ENCODE measurements around the gene SKAP1.
"Not testable (repeated sequence)": the region's sequence is repeated elsewhere in the genome, so short reads cannot be mapped to it uniquely, and the experiment has no call there.

SKAP1 gene

DNA sequence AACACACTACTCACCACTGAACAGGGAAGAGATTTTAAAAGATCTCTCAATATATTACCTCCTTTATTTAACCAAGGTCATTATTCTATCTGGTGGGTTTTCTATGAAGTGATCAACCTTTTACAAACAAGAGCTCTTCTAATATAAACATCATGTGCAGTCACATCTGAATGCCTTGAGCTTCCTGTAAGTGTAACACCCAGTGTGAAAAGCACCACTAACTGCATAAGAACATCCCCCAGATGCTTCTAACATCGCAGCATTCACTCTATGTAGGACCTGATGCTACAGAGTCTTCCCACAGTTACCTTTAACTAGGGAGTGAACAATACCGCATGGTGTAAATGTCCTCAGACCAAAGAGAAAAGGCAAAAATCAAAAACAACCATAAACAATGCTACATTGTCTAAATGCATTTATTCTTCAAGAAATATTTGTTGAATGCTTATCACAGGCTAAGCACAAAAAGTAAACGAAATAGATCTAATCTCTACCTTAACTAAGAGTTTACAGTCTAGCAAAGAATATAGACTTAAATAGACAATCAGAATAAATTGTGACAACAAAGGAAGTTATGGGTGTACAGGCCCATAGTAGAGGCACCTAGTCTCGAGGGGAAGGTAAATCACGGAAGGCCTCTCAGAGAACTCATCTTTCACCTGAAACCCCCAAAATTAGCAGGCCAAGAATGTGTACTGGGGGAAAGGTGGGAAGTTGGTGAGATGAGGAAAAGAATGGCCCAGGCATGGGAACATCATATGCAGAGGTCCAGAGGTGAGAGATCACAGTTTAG is 16.2 kb downstream of the SKAP1 start:
- H3K4me2 ChIP-seq (ENCODE audit: low read depth, low read length, poor library complexity, severe bottlenecking): no peak overlapping the region
- no peaks in the 10 kb centered on the region for H3K9me2 ChIP-seq (replicated peaks; ENCODE audit: insufficient read depth, low read length)
- H3K9me3 ChIP-seq (ENCODE audit: insufficient read depth, low read length): no peaks in the 10 kb centered on the region
- H3K27me3 ChIP-seq (ENCODE audit: low read length): no peaks in the 10 kb centered on the region; the same call in 1 of the 2 replicates
- no peaks in the 10 kb centered on the region for H3K79me2 ChIP-seq (ENCODE audit: insufficient read depth, low read length)
- no peak overlapping the region for H2AFZ ChIP-seq (ENCODE audit: low read depth, low read length, severe bottlenecking)
- no peak overlapping the region for H3K4me3 ChIP-seq (ENCODE audit: insufficient read depth, low read length, poor library complexity, severe bottlenecking)
- no peak overlapping the region for H3K9ac ChIP-seq (ENCODE audit: low read length)
- no peak overlapping the region for H3K27ac ChIP-seq (ENCODE audit: low read depth, low read length)
- no peaks in the 10 kb centered on the region for H3F3A ChIP-seq (ENCODE audit: insufficient read depth)
- no peaks in the 10 kb centered on the region for H3K36me3 ChIP-seq (ENCODE audit: low read length)
- H4K20me1 ChIP-seq (ENCODE audit: low read depth, low read length): no peaks in the 10 kb centered on the region
- TF ChIP-seq, protein P1, sequence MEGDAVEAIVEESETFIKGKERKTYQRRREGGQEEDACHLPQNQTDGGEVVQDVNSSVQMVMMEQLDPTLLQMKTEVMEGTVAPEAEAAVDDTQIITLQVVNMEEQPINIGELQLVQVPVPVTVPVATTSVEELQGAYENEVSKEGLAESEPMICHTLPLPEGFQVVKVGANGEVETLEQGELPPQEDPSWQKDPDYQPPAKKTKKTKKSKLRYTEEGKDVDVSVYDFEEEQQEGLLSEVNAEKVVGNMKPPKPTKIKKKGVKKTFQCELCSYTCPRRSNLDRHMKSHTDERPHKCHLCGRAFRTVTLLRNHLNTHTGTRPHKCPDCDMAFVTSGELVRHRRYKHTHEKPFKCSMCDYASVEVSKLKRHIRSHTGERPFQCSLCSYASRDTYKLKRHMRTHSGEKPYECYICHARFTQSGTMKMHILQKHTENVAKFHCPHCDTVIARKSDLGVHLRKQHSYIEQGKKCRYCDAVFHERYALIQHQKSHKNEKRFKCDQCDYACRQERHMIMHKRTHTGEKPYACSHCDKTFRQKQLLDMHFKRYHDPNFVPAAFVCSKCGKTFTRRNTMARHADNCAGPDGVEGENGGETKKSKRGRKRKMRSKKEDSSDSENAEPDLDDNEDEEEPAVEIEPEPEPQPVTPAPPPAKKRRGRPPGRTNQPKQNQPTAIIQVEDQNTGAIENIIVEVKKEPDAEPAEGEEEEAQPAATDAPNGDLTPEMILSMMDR (IDR thresholded peaks at IDR 0.05; ENCODE audit: insufficient read depth, low read length, poor library complexity, severe bottlenecking): no peak
- no peak for TF ChIP-seq EZH2phosphoT487 (conservative IDR thresholded peaks at IDR 0.05; ENCODE audit: low read length)

DNA sequence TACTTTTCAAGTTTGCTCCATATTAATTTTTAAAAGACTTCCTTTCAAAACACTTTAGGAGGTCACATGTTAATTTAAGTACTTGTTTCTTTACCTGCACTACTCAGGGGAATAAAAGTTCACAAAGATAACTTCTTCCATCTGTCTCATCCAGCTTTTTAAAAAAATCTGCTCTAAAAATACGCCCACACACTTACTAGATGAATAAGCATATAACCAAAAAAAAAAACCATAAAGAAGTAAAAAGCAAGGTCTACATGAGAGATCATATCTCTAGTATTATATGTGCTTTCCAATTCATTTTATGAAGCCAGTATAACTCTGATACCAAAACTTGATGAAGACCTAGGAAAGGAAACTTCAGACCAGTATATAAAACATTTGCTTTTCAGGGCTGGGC is 17.2 kb downstream of the SKAP1 start:
- H3K27me3 ChIP-seq (ENCODE audit: low read length): no peaks in the 10 kb centered on the region; the same call in 1 of the 2 replicates

DNA sequence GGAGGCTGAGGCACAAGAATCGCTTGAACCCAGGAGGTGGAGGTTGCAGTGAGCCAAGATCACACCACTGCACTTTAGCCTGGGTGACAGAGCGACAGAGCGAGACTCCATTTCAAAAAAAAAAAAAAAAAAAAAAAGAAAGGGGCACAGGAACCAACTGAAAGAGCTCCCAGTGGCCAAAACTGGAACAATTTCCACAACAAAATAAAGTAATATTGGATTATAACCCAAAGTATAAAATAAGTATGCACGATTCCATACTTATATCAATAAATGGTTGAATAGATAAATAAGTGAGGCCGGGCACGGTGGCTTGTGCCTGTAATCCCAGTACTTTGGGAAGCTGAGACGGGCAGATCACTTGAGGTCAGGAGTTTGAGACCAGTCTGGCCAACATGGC is 19.2 kb downstream of the SKAP1 start:
- not testable (repeated sequence) for H3K27me3 ChIP-seq (ENCODE audit: low read length); H3K9ac ChIP-seq (ENCODE audit: low read length)

More for the DNA sequence above, 17.2 kb downstream of the SKAP1 start:
- H3K27ac ChIP-seq (ENCODE audit: low read depth, low read length): no peak overlapping the region
- H3K36me3 ChIP-seq (ENCODE audit: low read length): no peaks in the 10 kb centered on the region
- H3K9me3 ChIP-seq (ENCODE audit: insufficient read depth, low read length): no peaks in the 10 kb centered on the region
- H3K9ac ChIP-seq (ENCODE audit: low read length): no peak overlapping the region
- H3K79me2 ChIP-seq (ENCODE audit: insufficient read depth, low read length): no peaks in the 10 kb centered on the region
- no peak overlapping the region for H2AFZ ChIP-seq (ENCODE audit: low read depth, low read length, severe bottlenecking)
- no peaks in the 10 kb centered on the region; the same call in 1 of the 2 replicates for H4K20me1 ChIP-seq (ENCODE audit: low read depth, low read length)
- H3K4me2 ChIP-seq (ENCODE audit: low read depth, low read length, poor library complexity, severe bottlenecking): no peak overlapping the region
- no peak for TF ChIP-seq EZH2phosphoT487 (conservative IDR thresholded peaks at IDR 0.05; ENCODE audit: low read length)
- no peak overlapping the region for H3K4me3 ChIP-seq (ENCODE audit: insufficient read depth, low read length, poor library complexity, severe bottlenecking)
- no peaks in the 10 kb centered on the region for H3F3A ChIP-seq (ENCODE audit: insufficient read depth)
- no peaks in the 10 kb centered on the region for H3K9me2 ChIP-seq (replicated peaks; ENCODE audit: insufficient read depth, low read length)

DNA sequence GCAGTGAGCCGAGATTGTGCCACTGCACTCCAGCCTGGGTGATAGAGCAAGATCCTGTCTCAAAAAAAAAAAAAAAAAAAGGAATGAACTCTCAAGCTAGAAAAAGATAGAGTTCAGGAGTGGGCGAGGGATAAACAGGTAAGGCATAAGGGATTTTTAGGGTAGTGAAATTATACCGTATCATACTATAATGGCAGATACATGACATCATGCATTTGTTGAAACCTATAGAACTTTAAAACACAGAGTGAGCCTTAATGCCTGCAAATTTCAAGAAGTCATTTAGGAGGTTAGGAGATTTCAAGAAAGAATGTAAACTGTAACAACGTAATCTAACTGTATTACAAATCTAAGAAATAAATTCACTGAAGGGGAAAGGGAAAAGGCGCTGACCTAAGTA is 20.4 kb downstream of the SKAP1 start:
- H3K27me3 ChIP-seq (ENCODE audit: low read length): no peaks in the 10 kb centered on the region
- no peaks in the 10 kb centered on the region; the same call in 1 of the 2 replicates for H4K20me1 ChIP-seq (ENCODE audit: low read depth, low read length)
- H3K4me3 ChIP-seq (ENCODE audit: insufficient read depth, low read length, poor library complexity, severe bottlenecking): no peak overlapping the region
- no peak overlapping the region for H3K27ac ChIP-seq (ENCODE audit: low read depth, low read length)
- H3K4me2 ChIP-seq (ENCODE audit: low read depth, low read length, poor library complexity, severe bottlenecking): no peak overlapping the region
- H3K36me3 ChIP-seq (ENCODE audit: low read length): no peaks in the 10 kb centered on the region
- H3K9me3 ChIP-seq (ENCODE audit: insufficient read depth, low read length): no peaks in the 10 kb centered on the region
- no peaks in the 10 kb centered on the region for H3F3A ChIP-seq (ENCODE audit: insufficient read depth)
- TF ChIP-seq EZH2phosphoT487 (conservative IDR thresholded peaks at IDR 0.05; ENCODE audit: low read length): no peak
- TF ChIP-seq, protein P1 (IDR thresholded peaks at IDR 0.05; ENCODE audit: insufficient read depth, low read length, poor library complexity, severe bottlenecking): no peak
- no peak overlapping the region for H3K9ac ChIP-seq (ENCODE audit: low read length)
- H3K9me2 ChIP-seq (replicated peaks; ENCODE audit: insufficient read depth, low read length): no peaks in the 10 kb centered on the region
- H3K79me2 ChIP-seq (ENCODE audit: insufficient read depth, low read length): no peaks in the 10 kb centered on the region
- no peak overlapping the region for H2AFZ ChIP-seq (ENCODE audit: low read depth, low read length, severe bottlenecking)

More for the DNA sequence above, 19.2 kb downstream of the SKAP1 start:
- H3K9me2 ChIP-seq (replicated peaks; ENCODE audit: insufficient read depth, low read length); H3K79me2 ChIP-seq (ENCODE audit: insufficient read depth, low read length); H4K20me1 ChIP-seq (ENCODE audit: low read depth, low read length); H3K9me3 ChIP-seq (ENCODE audit: insufficient read depth, low read length); H3F3A ChIP-seq (ENCODE audit: insufficient read depth); H3K27ac ChIP-seq (ENCODE audit: low read depth, low read length); H3K4me2 ChIP-seq (ENCODE audit: low read depth, low read length, poor library complexity, severe bottlenecking); H2AFZ ChIP-seq (ENCODE audit: low read depth, low read length, severe bottlenecking); H3K36me3 ChIP-seq (ENCODE audit: low read length); H3K4me3 ChIP-seq (ENCODE audit: insufficient read depth, low read length, poor library complexity, severe bottlenecking): not testable (repeated sequence)

Measured in SU-DHL-6 (cell line).